ENCODE results near the gene KAT8.

DNA sequence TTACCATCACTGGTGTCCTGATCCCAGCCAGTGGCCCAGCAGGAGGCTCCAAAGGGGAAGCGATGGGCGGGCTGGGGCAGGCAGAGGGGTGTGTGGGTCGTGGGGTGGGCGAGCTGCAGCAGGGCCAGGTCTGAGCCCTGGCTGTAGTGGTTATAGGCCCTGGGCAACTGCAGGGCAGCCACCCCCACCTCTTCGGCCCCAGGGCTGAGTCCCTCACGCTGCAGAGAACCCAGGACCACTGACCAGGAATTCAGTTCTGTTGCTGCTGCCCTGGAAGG lies 30.9 kb upstream of the KAT8 start:
- TF ChIP-seq, protein P1, sequence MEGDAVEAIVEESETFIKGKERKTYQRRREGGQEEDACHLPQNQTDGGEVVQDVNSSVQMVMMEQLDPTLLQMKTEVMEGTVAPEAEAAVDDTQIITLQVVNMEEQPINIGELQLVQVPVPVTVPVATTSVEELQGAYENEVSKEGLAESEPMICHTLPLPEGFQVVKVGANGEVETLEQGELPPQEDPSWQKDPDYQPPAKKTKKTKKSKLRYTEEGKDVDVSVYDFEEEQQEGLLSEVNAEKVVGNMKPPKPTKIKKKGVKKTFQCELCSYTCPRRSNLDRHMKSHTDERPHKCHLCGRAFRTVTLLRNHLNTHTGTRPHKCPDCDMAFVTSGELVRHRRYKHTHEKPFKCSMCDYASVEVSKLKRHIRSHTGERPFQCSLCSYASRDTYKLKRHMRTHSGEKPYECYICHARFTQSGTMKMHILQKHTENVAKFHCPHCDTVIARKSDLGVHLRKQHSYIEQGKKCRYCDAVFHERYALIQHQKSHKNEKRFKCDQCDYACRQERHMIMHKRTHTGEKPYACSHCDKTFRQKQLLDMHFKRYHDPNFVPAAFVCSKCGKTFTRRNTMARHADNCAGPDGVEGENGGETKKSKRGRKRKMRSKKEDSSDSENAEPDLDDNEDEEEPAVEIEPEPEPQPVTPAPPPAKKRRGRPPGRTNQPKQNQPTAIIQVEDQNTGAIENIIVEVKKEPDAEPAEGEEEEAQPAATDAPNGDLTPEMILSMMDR (IDR thresholded peaks at IDR 0.05; ENCODE audit: low read length), result no peak
- TF ChIP-seq EZH2 (optimal IDR thresholded peaks at IDR 0.05; ENCODE audit: low read depth, low read length) (no peak), EZH2phosphoT487 (IDR thresholded peaks at IDR 0.05; ENCODE audit: low read length) (no peak)
